ENCODE measurements around the gene NHSL2. TPM values are rescaled to one million over a fixed set of nuclear protein-coding genes. Genes with fewer than 3 reads are reported as not detected.

The NHSL2 gene
- total RNA-seq, 1 donor from 2014 or later = 4.0 TPM

DNA sequence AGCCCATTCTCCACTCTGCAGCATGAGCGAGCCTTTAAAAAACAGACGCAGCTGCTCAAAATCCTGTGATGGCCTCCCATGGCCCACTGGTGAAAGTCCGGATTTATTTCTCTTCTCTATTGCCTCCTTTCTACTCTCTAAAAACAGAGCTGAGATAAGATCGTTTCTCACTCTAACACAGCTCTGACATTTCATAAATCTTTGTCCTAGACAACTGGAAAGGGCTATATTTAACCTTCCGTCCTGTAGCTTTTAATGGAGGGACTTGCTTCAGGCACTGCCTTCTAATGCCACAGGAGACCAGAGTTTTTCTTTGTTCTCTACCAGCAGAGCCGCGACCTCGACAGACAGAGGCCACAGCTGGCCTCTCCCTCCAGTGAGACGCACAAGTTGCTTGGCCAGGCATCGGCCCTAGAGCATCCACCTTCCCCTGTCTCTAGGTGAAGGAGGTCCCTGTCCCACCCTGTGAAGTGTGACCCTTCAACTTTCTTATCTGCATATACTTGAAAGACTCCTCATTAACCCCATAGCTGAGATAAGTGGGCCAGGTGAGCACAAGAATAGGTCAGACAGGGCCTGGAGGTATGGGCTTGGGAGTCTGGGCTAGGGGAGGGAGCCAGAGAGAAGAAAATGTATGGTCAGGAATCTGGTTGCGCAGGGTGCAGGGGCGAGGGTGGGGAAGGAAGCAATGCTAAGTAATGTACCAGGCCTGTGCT lies 171.1 kb downstream of the NHSL2 start:
- Histone ChIP-seq H4K20me1 (ENCODE audit: low read depth) (peaks cover 3% of the 10 kb centered on the region), H3K27ac (no peak overlapping the region), H3K9me3 (ENCODE audit: low read depth) (peaks cover 5% of the 10 kb centered on the region), H3F3A (ENCODE audit: low read depth) (no peaks in the 10 kb centered on the region), H3K36me3 (no peaks in the 10 kb centered on the region), H3K27me3 (no peaks in the 10 kb centered on the region), H3K9ac (no peak overlapping the region), H3K4me3 (no peak overlapping the region), H2AFZ (replicated peaks) (no peak overlapping the region), H3K79me2 (ENCODE audit: low read depth) (no peaks in the 10 kb centered on the region), H3K4me1 (peaks cover 7% of the 10 kb centered on the region), H3K4me2 (no peak overlapping the region)
- H3K36me3 Mint-ChIP-seq = no peaks in the 10 kb centered on the region
- H3K9me3 Mint-ChIP-seq = peaks cover 15% of the 10 kb centered on the region
- no peak for DNase-seq (ENCODE audit: low spot score)
- H3K4me1 Mint-ChIP-seq = peaks cover 60% of the 10 kb centered on the region
- TF ChIP-seq, protein P1, sequence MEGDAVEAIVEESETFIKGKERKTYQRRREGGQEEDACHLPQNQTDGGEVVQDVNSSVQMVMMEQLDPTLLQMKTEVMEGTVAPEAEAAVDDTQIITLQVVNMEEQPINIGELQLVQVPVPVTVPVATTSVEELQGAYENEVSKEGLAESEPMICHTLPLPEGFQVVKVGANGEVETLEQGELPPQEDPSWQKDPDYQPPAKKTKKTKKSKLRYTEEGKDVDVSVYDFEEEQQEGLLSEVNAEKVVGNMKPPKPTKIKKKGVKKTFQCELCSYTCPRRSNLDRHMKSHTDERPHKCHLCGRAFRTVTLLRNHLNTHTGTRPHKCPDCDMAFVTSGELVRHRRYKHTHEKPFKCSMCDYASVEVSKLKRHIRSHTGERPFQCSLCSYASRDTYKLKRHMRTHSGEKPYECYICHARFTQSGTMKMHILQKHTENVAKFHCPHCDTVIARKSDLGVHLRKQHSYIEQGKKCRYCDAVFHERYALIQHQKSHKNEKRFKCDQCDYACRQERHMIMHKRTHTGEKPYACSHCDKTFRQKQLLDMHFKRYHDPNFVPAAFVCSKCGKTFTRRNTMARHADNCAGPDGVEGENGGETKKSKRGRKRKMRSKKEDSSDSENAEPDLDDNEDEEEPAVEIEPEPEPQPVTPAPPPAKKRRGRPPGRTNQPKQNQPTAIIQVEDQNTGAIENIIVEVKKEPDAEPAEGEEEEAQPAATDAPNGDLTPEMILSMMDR (IDR thresholded peaks at IDR 0.05) = no peak
- TF ChIP-seq EZH2phosphoT487 (IDR thresholded peaks at IDR 0.05) (no peak), EZH2 (IDR thresholded peaks at IDR 0.05) (no peak)
- H3K27ac Mint-ChIP-seq = peak overlapping the region; percentile 84
- peak overlapping the region; percentile 25 for H3K4me3 Mint-ChIP-seq
- peaks cover 9% of the 10 kb centered on the region for H3K27me3 Mint-ChIP-seq (ENCODE audit: insufficient read depth, low read depth)

DNA sequence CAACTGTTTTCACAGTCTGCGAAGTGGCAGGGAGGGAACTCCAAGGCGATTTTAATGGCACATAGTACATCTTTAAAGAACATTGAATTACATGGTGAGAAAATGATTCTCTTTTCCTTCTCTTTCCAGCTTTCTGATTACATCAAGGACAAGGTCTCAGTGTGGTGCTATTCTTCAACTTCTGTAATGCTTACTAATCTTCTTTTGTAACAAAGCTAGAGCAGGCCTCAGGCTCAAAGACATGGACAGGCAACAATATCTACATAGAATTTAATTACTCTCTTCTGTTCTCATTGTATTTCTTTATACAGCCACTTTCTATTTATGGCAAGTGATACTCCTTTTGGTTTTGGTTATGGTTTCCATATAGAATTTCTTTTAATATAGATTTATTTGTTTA lies 172.6 kb downstream of the NHSL2 start:
- Mint-ChIP-seq H3K27me3 (ENCODE audit: insufficient read depth, low read depth) (peaks cover 6% of the 10 kb centered on the region), H3K9me3 (peaks cover 14% of the 10 kb centered on the region), H3K4me1 (peaks cover 56% of the 10 kb centered on the region), H3K4me3 (no peak overlapping the region), H3K36me3 (peaks cover 3% of the 10 kb centered on the region), H3K27ac (peak overlapping the region; percentile 1)
- Histone ChIP-seq H3K4me1 (peaks cover 7% of the 10 kb centered on the region), H3K4me3 (no peak overlapping the region), H3K36me3 (no peaks in the 10 kb centered on the region), H3K27ac (no peak overlapping the region), H3K4me2 (no peak overlapping the region), H2AFZ (replicated peaks) (no peak overlapping the region), H3K27me3 (no peaks in the 10 kb centered on the region), H3F3A (ENCODE audit: low read depth) (no peaks in the 10 kb centered on the region), H3K9ac (no peak overlapping the region), H3K79me2 (ENCODE audit: low read depth) (no peaks in the 10 kb centered on the region), H4K20me1 (ENCODE audit: low read depth) (peaks cover 3% of the 10 kb centered on the region), H3K9me3 (ENCODE audit: low read depth) (peaks cover 5% of the 10 kb centered on the region)
- TF ChIP-seq EZH2phosphoT487 (IDR thresholded peaks at IDR 0.05) (no peak), EZH2 (IDR thresholded peaks at IDR 0.05) (no peak)
- TF ChIP-seq, protein P1 (IDR thresholded peaks at IDR 0.05) = no peak
- DNase-seq (ENCODE audit: low spot score) = no peak

DNA sequence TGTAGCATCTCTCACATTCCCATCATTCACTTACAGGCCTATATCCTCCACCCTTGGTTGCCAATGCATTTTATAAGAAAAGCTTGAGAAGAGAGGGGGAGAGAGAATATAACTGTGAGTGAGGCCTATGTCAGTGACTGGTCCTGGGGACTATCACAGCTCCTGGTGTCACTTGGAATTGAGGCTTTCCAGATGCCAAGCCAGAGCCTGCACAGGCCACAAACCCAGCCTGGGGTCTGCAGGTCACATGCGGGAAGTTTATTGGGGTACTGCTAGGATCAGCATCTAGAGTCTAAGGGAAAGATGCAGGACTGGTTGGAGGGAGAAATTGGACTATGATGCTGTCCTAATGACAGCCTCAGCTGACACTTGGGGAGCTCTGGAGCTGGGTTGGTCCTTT lies 173.5 kb downstream of the NHSL2 start:
- H4K20me1 ChIP-seq (ENCODE audit: low read depth) = peaks cover 3% of the 10 kb centered on the region
- Mint-ChIP-seq H3K4me1 (peaks cover 50% of the 10 kb centered on the region), H3K36me3 (peaks cover 3% of the 10 kb centered on the region), H3K27me3 (ENCODE audit: insufficient read depth, low read depth) (peaks cover 5% of the 10 kb centered on the region), H3K9me3 (peaks cover 14% of the 10 kb centered on the region), H3K27ac (no peak overlapping the region), H3K4me3 (no peak overlapping the region)
- no peak overlapping the region for H3K4me2 ChIP-seq
- TF ChIP-seq, protein P1 (IDR thresholded peaks at IDR 0.05) = no peak
- TF ChIP-seq EZH2phosphoT487 (IDR thresholded peaks at IDR 0.05) (no peak), EZH2 (IDR thresholded peaks at IDR 0.05) (no peak)
- H3F3A ChIP-seq (ENCODE audit: low read depth) = no peaks in the 10 kb centered on the region
- H3K36me3 ChIP-seq = no peaks in the 10 kb centered on the region
- no peak for DNase-seq (ENCODE audit: low spot score)
- H3K79me2 ChIP-seq (ENCODE audit: low read depth) = no peaks in the 10 kb centered on the region
- peaks cover 2% of the 10 kb centered on the region for H3K9me3 ChIP-seq (ENCODE audit: low read depth)
- H3K27me3 ChIP-seq = no peaks in the 10 kb centered on the region
- H3K4me3 ChIP-seq = no peak overlapping the region
- no peak overlapping the region for H3K9ac ChIP-seq
- H3K27ac ChIP-seq = no peak overlapping the region
- H2AFZ ChIP-seq (replicated peaks) = no peak overlapping the region
- peaks cover 7% of the 10 kb centered on the region for H3K4me1 ChIP-seq
